Lung (tissue), 12 donors: ENCODE data around the gene TBC1D2. TPM values are rescaled to one million over a fixed set of nuclear protein-coding genes. Genes with fewer than 3 reads are reported as not detected.

Source experiments
- ATAC-seq: fragments of 200-7000 bp; cut with Tn5 transposase; one replicate; pipeline ENCODE4 v1.9.1; 2020; ENCODE audit warnings: moderate number of reproducible peaks; ENCODE audit not compliant: insufficient read depth, low FRiP score
- DNase-seq, 3 donors: peaks; one replicate each; pipeline ENCODE4 v3.0.0-alpha.2; 2013 to 2017
- H3K27ac ChIP-seq, 2 donors: one replicate each; pipeline ENCODE4 v1.5.1; 2013; ENCODE audit warnings: mild to moderate bottlenecking in 2 of 2, moderate library complexity in 2 of 2, control low read depth in 1 of 2, inconsistent platforms in 1 of 2, low read depth in 1 of 2, low read length in 1 of 2
- H3K27me3 ChIP-seq, 3 donors: one replicate each; pipeline ENCODE4 v1.5.1; 2013; ENCODE audit warnings: low read length in 2 of 3; ENCODE audit not compliant: control insufficient read depth in 3 of 3, insufficient read depth in 3 of 3
- H3K36me3 ChIP-seq, 4 donors: one replicate each; pipeline ENCODE4 v1.5.1; 2013; ENCODE audit warnings: low read length in 4 of 4, mild to moderate bottlenecking in 1 of 4, moderate library complexity in 1 of 4; ENCODE audit not compliant: control insufficient read depth in 4 of 4, insufficient read depth in 4 of 4
- H3K4me1 ChIP-seq, 5 donors: one replicate each; pipeline ENCODE4 v1.5.1; 2013; ENCODE audit warnings: low read length in 5 of 5, mild to moderate bottlenecking in 2 of 5, moderate library complexity in 1 of 5; ENCODE audit not compliant: control insufficient read depth in 5 of 5, insufficient read depth in 5 of 5
- H3K4me3 ChIP-seq: one replicate; pipeline ENCODE4 v1.5.1; 2013; ENCODE audit warnings: mild to moderate bottlenecking, control low read depth, moderate library complexity
- H3K9ac ChIP-seq, 2 donors: one replicate each; pipeline ENCODE4 v1.5.1; 2013; ENCODE audit warnings: low read length in 2 of 2, control low read depth in 1 of 2; ENCODE audit not compliant: insufficient read depth in 1 of 2
- H3K9me3 ChIP-seq, 4 donors: one replicate each; pipeline ENCODE4 v1.5.1; 2013; ENCODE audit warnings: low read length in 3 of 4, mild to moderate bottlenecking in 1 of 4, moderate library complexity in 1 of 4; ENCODE audit not compliant: control insufficient read depth in 4 of 4, insufficient read depth in 3 of 4
- WGBS, 2 donors: extraction: QIAGEN DNeasy Blood & Tissue Kit; methylation state at CpG; one replicate each; pipeline ENCODE4 v1.1.7; 2013; 5-methylcytosine and 5-hydroxymethylcytosine counted together
- polyA plus RNA-seq, 2 donors: library from polyadenylated mRNA; stranded (reverse); fragments of 200-250 nt; gene quantifications; one replicate each; pipeline ENCODE4 v1.2.1, GENCODE V29; 2013
- total RNA-seq, 2 donors: library from RNA; depleted of rRNA in 1 of 2; stranded (reverse); fragments of >200 nt in 1 of 2; gene quantifications; one replicate each; pipeline ENCODE4 v1.2.1, GENCODE V29; 2014 to 2021
- TF ChIP-seq, protein P1 (sequence below): IDR thresholded peaks from 2 replicates; pipeline ENCODE4 v1.5.1; 2012; ENCODE audit warnings: mild to moderate bottlenecking; ENCODE audit errors: control extremely low read depth, extremely low read depth
- donor health status: control.
- donor health status: control.
- donor health status: Bipolar disorder and iron deficiency.
- donor health status: healthy.
- donor health status: DM: yes; HTN: yes; CAD: no.

TBC1D2 gene
- total and polyA plus RNA-seq, 4 donors: 31.3 to 73.0 (median 56.1) TPM

DNA sequence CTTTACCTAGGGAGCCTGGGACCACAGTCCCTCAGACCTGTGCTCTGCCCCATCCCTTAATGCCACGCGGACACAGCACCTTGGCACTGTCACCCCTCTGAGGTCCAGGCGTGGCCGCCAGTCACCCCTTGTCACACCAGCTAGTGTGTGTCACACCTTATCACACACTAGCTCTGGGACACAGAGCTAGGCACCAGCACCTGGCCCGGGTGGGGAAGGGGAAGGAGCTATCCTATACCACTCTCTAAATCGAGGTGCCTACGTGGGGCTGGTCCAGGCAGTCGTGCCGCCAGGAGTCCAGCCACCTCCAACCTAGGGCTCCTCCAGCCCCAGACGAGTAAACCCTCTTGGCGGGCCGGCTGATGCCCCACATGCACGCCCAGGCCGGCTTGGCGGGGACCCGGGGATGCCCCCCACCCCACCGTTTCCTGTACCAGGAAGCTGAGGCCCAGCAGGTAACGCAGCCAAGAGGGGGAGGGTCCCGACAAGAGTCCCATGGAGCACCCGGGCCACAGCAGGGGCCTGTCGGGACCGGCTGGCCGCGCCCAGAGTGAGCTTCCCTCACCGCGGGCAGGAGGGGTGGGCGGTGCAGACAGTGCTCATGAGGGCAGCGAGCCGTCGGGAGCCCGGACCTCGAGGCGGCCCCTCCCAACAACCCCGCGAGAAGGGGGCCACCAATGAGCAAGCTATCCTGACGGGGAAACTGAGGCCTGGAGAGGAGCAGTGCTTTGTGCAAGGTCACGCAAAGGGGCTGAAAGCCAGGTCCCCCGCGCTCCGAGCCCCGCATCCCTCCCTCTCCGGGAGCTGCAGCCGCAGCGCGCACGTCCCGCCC lies 63.6 kb downstream of the TBC1D2 start:
- ATAC-seq: peak; percentile 20
- H3K9me3 ChIP-seq: no peaks in the 10 kb centered on the region

DNA sequence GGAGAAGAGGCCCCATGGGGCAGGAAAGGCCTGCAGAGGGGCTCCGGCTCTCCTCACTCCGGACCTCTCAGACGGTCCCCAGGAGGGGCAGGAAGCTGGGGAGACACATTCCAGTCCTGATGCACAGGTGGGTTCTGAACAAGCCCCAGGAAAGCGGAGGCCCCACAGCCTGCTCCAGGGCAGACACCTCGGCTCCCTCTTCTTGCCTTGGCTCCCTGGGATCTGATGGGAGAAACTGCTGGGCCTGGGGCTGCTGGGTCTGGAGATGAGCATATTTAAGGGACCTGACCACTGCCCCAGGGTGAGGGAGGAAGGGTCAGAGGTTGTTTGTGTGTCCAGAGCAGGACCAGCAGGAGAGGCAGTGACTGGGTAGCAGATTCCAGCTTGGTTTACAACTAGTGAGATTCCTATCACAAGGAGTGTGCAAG lies 64.3 kb downstream of the TBC1D2 start:
- Histone ChIP-seq H3K4me1 (peaks cover 0 to 6% (median 0%) of the 10 kb centered on the region in 5 donors), H3K9me3 (no peaks in the 10 kb centered on the region), H3K36me3 (no peaks in the 10 kb centered on the region), H3K9ac (no peak overlapping the region), H3K27ac (peak overlapping the region in 1 of 2 donors; percentile 20), H3K4me3 (no peak overlapping the region), H3K27me3 (no peaks in the 10 kb centered on the region)
- WGBS, 2 donors: 69 to 70% methylated on average over 5 of the region's 5 CpGs
- no peak for DNase-seq
- no peak for ATAC-seq
- TF ChIP-seq, protein P1, sequence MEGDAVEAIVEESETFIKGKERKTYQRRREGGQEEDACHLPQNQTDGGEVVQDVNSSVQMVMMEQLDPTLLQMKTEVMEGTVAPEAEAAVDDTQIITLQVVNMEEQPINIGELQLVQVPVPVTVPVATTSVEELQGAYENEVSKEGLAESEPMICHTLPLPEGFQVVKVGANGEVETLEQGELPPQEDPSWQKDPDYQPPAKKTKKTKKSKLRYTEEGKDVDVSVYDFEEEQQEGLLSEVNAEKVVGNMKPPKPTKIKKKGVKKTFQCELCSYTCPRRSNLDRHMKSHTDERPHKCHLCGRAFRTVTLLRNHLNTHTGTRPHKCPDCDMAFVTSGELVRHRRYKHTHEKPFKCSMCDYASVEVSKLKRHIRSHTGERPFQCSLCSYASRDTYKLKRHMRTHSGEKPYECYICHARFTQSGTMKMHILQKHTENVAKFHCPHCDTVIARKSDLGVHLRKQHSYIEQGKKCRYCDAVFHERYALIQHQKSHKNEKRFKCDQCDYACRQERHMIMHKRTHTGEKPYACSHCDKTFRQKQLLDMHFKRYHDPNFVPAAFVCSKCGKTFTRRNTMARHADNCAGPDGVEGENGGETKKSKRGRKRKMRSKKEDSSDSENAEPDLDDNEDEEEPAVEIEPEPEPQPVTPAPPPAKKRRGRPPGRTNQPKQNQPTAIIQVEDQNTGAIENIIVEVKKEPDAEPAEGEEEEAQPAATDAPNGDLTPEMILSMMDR: no peak

More for the DNA sequence above, 63.6 kb downstream of the TBC1D2 start:
- H3K4me1 ChIP-seq: peaks cover 0 to 6% (median 0%) of the 10 kb centered on the region in 5 donors
- H3K27ac ChIP-seq: peak overlapping the region in 1 of 2 donors; percentile 76
- DNase-seq: peak in 2 of 3 donors; percentile 32 to 37
- H3K4me3 ChIP-seq: peak overlapping the region; percentile 70
- H3K36me3 ChIP-seq: no peaks in the 10 kb centered on the region
- 7 to 11% methylated on average over 47 of the region's 47 CpGs for whole genome bisulfite sequencing, 2 donors
- H3K9ac ChIP-seq: no peak overlapping the region
- TF ChIP-seq, protein P1: no peak
- H3K27me3 ChIP-seq: no peaks in the 10 kb centered on the region

DNA sequence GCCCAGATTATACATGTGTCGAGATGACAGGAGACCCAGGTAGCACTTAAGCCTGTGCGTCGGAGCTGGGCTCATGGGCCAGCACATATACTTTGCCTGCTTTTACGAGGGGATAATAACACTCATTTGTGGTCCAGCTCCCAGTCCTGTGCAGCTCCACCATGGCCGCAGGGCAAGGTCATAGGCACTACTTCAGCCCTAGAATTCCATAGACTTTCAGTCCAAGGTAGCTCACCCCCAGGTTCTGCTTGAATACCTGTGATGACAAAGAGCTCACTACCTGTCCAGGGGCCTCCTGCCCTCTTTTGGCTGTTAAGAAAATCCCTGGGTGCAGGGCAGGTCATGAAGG lies 64.7 kb downstream of the TBC1D2 start:
- Histone ChIP-seq H3K9ac (no peak overlapping the region), H3K4me1 (peaks cover 0 to 6% (median 0%) of the 10 kb centered on the region in 5 donors), H3K27me3 (no peaks in the 10 kb centered on the region), H3K27ac (no peak overlapping the region), H3K9me3 (no peaks in the 10 kb centered on the region), H3K36me3 (no peaks in the 10 kb centered on the region), H3K4me3 (no peak overlapping the region)
- DNase-seq: no peak
- WGBS, 2 donors: 91 to 94% methylated on average over 5 of the region's 5 CpGs
- ATAC-seq: no peak
- TF ChIP-seq, protein P1: no peak
